DOHH2 (cell line): Measurements from ENCODE around the gene DRGX.

Experiments
- EZH2phosphoT487 ChIP-seq: fragments of 200-600 bp; sonication (generic); IDR thresholded peaks from 2 replicates; pipeline ENCODE4 v1.6.1; 2017; ENCODE audit warnings: borderline replicate concordance, mild to moderate bottlenecking, antibody characterized with exemption, low read length, moderate library complexity, mixed read lengths
- TF ChIP-seq, protein P1 (sequence below): fragments of 200-600 bp; sonication (generic); IDR thresholded peaks from one replicate; pipeline ENCODE4 v1.5.1; 2014; ENCODE audit warnings: antibody characterized with exemption, mild to moderate bottlenecking, low read depth, low read length; ENCODE audit not compliant: poor library complexity, severe bottlenecking

DNA sequence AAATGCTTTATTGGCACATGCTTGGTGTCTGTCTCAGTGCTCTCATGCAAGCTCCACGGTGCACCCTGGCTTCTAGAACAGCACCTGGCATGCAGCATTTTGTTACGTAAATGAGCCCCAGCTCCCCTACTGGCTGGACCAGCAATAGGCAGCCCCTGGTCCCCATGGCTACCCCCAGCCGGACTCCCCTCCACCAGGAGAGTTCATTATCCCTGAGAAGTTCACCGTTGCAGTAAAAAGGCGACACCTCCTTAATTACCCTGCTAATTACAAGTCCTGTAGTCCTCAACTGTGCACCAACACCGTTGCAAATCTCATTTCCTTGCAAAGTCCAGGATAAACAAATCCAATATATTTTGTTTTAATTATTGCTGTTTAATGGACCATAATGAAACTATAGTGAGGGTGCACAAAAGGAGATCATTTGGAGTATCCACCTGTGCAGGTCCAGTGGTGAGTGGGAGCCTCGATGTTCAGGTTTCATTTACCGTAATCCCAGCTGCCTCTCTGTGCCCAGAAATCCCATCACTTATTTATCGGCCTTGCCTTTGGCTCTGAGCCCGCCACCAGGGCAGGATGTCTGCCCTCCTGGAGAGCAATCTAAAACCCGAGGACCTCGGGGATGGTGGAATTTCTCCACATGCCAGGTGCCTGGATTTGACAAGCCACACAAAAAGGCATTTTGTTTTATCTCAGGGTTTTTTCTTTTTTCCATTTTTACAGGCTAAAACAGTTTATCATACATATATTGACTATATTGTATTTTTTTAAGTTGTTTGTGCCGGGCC, 12.8 kb upstream of the DRGX start:
- no peak for TF ChIP-seq EZH2phosphoT487
- TF ChIP-seq, protein P1, sequence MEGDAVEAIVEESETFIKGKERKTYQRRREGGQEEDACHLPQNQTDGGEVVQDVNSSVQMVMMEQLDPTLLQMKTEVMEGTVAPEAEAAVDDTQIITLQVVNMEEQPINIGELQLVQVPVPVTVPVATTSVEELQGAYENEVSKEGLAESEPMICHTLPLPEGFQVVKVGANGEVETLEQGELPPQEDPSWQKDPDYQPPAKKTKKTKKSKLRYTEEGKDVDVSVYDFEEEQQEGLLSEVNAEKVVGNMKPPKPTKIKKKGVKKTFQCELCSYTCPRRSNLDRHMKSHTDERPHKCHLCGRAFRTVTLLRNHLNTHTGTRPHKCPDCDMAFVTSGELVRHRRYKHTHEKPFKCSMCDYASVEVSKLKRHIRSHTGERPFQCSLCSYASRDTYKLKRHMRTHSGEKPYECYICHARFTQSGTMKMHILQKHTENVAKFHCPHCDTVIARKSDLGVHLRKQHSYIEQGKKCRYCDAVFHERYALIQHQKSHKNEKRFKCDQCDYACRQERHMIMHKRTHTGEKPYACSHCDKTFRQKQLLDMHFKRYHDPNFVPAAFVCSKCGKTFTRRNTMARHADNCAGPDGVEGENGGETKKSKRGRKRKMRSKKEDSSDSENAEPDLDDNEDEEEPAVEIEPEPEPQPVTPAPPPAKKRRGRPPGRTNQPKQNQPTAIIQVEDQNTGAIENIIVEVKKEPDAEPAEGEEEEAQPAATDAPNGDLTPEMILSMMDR = peak; percentile 59
